ENCODE results near the gene PDK4.

The PDK4 gene

DNA sequence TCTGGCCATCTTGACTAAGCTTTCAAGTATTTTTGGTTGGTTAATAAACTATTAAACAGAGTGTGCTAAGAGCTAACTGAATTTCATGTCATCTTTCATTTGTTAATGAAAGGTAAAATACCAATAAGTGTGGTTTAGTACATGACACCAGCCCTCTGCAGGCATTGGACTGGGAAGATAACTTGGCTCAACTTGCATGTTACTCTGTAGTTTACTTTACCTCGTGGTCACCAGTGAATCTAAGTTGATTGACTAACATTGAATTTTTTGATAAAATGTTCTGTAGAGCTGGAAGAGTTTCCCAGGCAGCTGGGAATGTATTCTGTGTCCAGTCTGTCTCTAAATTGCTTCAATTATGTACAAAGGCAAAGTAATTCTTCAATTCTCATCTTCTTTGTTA is 60.7 kb downstream of the PDK4 start:
- FAIRE-seq (no peak), DNase-seq (ENCODE audit: insufficient read length, low spot score) (no peak)

DNA sequence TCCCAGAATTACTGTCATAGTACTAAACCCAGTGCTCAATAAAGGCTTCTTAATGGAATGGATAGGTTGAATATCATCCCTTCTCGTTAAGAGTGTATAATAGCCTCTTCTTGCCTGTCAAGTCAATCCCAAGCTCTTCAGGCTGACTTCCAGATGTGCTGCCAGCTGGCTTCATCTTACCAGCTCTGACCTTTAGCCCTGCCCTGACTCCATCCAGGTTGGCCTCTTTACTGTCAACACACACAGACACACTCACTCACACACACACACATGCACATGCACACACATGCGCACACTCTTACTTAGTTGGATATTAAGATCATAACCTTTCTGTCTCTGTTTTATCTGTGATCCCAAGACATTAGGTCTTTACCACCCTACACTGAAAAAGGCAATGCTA is 61.5 kb downstream of the PDK4 start:
- no peak for FAIRE-seq

More for the DNA sequence above, 61.5 kb downstream of the PDK4 start:
- DNase-seq (ENCODE audit: insufficient read length, low spot score) = no peak
